ENCODE results near the gene GPR25. TPM values are rescaled to one million over a fixed set of nuclear protein-coding genes. Genes with fewer than 3 reads are reported as not detected.

The GPR25 gene
- total RNA-seq, 1 donor from 2014 or later: 5.9 TPM

- intact Hi-C loops (cut with DNase I): no loop called here
- Histone ChIP-seq H3K4me1 (no peaks in the 10 kb centered on the region), H3K4me3 (no peak overlapping the region), H3K27me3 (no peaks in the 10 kb centered on the region), H3K27ac (no peak overlapping the region), H3K9me3 (no peaks in the 10 kb centered on the region), H3K36me3 (no peaks in the 10 kb centered on the region)
- no peak for DNase-seq (ENCODE audit: extremely low spot score in 2 of 2)
- no peak for TF ChIP-seq POLR2AphosphoS5 (IDR thresholded peaks at IDR 0.05; ENCODE audit: insufficient read depth in 1 of 2, low read depth in 1 of 2)
- no peak for TF ChIP-seq POLR2A (IDR thresholded peaks at IDR 0.05)
- TF ChIP-seq CTCF (IDR thresholded peaks at IDR 0.05): no peak
Measured at GRCh38 chr1:200838676-200839445, 33.9 kb upstream of the GPR25 start.

- no peaks in the 10 kb centered on the region for H3K27me3 ChIP-seq
- no peaks in the 10 kb centered on the region for H3K9me3 ChIP-seq
- DNase-seq (ENCODE audit: extremely low spot score in 2 of 2): no peak
- no peak overlapping the region for H3K4me3 ChIP-seq
- no peak overlapping the region for H3K27ac ChIP-seq
- no peak for TF ChIP-seq CTCF (IDR thresholded peaks at IDR 0.05)
- no peak for TF ChIP-seq POLR2A (IDR thresholded peaks at IDR 0.05)
- no peak for TF ChIP-seq POLR2AphosphoS5 (IDR thresholded peaks at IDR 0.05; ENCODE audit: insufficient read depth in 1 of 2, low read depth in 1 of 2)
- intact Hi-C loops (cut with DNase I): no loop called here
- H3K36me3 ChIP-seq: peaks cover 0 to 32% of the 10 kb centered on the region in 2 donors
- no peaks in the 10 kb centered on the region for H3K4me1 ChIP-seq
Measured at GRCh38 chr1:200845360-200845759, 27.4 kb upstream of the GPR25 start.

GRCh38 chr1:200846398-200846797, 26.4 kb upstream of the GPR25 start:
- Histone ChIP-seq H3K27me3 (no peaks in the 10 kb centered on the region), H3K4me1 (no peaks in the 10 kb centered on the region), H3K27ac (no peak overlapping the region), H3K9me3 (no peaks in the 10 kb centered on the region), H3K4me3 (no peak overlapping the region), H3K36me3 (peaks cover 0 to 35% of the 10 kb centered on the region in 2 donors)
- intact Hi-C loops (cut with DNase I): no loop called here
- TF ChIP-seq POLR2AphosphoS5 (IDR thresholded peaks at IDR 0.05; ENCODE audit: insufficient read depth in 1 of 2, low read depth in 1 of 2) (no peak), CTCF (IDR thresholded peaks at IDR 0.05) (no peak), POLR2A (IDR thresholded peaks at IDR 0.05) (no peak)
- no peak for DNase-seq (ENCODE audit: extremely low spot score in 2 of 2)

DNA sequence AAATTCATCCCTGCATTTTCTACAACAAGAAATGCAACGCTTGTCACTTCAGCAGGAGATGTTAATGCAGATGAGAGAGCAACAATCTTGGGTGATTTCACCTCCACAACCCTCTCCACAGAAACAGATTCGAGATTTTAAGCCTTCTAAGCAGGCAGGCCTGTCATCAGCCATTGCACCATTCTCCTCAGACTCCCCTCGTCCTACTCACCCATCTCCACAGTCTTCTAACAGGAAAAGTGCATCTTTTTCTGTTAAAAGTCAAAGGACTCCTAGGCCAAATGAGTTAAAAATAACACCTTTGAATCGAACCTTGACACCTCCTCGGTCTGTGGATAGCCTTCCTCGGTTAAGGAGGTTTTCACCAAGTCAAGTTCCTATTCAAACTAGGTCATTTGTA, 23.4 kb upstream of the GPR25 start:
- no peak for DNase-seq (ENCODE audit: extremely low spot score in 2 of 2)
- Histone ChIP-seq H3K36me3 (peaks cover 0 to 54% of the 10 kb centered on the region in 2 donors), H3K27ac (no peak overlapping the region), H3K4me3 (no peak overlapping the region), H3K9me3 (no peaks in the 10 kb centered on the region), H3K27me3 (no peaks in the 10 kb centered on the region), H3K4me1 (no peaks in the 10 kb centered on the region)
- TF ChIP-seq CTCF (IDR thresholded peaks at IDR 0.05): no peak
- no peak for TF ChIP-seq POLR2AphosphoS5 (IDR thresholded peaks at IDR 0.05; ENCODE audit: insufficient read depth in 1 of 2, low read depth in 1 of 2)
- TF ChIP-seq POLR2A (IDR thresholded peaks at IDR 0.05): no peak
- intact Hi-C loops (cut with DNase I): no loop called here

DNA sequence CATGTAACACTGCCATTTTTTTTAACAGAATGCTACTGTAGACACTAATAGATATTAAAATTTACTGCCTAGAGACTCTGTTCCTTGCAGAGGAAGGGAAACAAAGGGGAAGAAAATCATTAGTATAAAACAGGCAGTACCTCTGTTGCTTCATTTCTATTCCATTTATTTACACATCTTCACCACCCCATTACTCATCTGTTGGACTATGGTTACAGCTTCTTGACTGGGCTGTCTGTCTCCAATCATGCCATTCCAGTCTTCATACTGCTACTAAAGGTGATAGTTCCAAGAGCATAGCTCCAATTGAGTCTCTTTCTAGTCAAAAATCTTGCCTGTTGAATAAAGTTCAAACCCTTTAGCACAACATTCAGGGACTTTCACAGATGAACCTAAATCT, 22.2 kb upstream of the GPR25 start:
- H3K36me3 ChIP-seq: peaks cover 0 to 65% of the 10 kb centered on the region in 2 donors
- intact Hi-C loops (cut with DNase I): no loop called here
- no peak for DNase-seq (ENCODE audit: extremely low spot score in 2 of 2)
- no peak overlapping the region for H3K4me3 ChIP-seq
- TF ChIP-seq POLR2A (IDR thresholded peaks at IDR 0.05) (no peak), CTCF (IDR thresholded peaks at IDR 0.05) (no peak), POLR2AphosphoS5 (IDR thresholded peaks at IDR 0.05; ENCODE audit: insufficient read depth in 1 of 2, low read depth in 1 of 2) (no peak)
- H3K27me3 ChIP-seq: no peaks in the 10 kb centered on the region
- no peak overlapping the region for H3K27ac ChIP-seq
- H3K9me3 ChIP-seq: no peaks in the 10 kb centered on the region
- no peaks in the 10 kb centered on the region for H3K4me1 ChIP-seq
